MCF 10A (cell line): ENCODE data around the gene CCDC86. TPM values are rescaled to one million over a fixed set of nuclear protein-coding genes. Genes with fewer than 3 reads are reported as not detected.

ENCODE experiments used
- BruUV-seq: library from RNA; stranded (reverse); fragments of 400-500 nt; replicated peaks from 2 replicates; lab custom pipeline; 2021; lab: Mats Ljungman, UMichigan
- CTCF ChIA-PET: fragments of 300-600 bp; sonication (Branson Sonifier 250); formaldehyde crosslinking; extraction: SDS; loops from one replicate; lab custom pipeline; 2021; ENCODE audit warnings: antibody characterized with exemption, inconsistent platforms; lab: Yijun Ruan, JAX
- POLR2A ChIA-PET: fragments of 300-600, 350-650 bp; sonication (Branson Sonifier 250); formaldehyde crosslinking; extraction: SDS; loops from one replicate; lab custom pipeline; 2020; ENCODE audit warnings: antibody characterized with exemption, inconsistent platforms; lab: Yijun Ruan, JAX
- DNase-seq: peaks from one replicate; pipeline ENCODE4 v3.0.0-alpha.2; 2018; ENCODE audit not compliant: unreplicated experiment
- H3K27ac Mint-ChIP-seq: one replicate; pipeline ENCODE4 v1.8.0; 2022; ENCODE audit warnings: mild to moderate bottlenecking, low read depth, mixed read lengths; ENCODE audit not compliant: unreplicated experiment
- H3K27me3 Mint-ChIP-seq: one replicate; pipeline ENCODE4 v1.8.0; 2022; ENCODE audit warnings: mixed read lengths; ENCODE audit not compliant: insufficient read depth, unreplicated experiment
- H3K36me3 Mint-ChIP-seq: one replicate; pipeline ENCODE4 v1.8.0; 2022; ENCODE audit warnings: mild to moderate bottlenecking, moderate library complexity, mixed read lengths; ENCODE audit not compliant: insufficient read depth, unreplicated experiment
- H3K4me1 Mint-ChIP-seq: one replicate; pipeline ENCODE4 v1.8.0; 2022; ENCODE audit warnings: mixed read lengths; ENCODE audit not compliant: insufficient read depth, unreplicated experiment
- H3K4me3 Mint-ChIP-seq: one replicate; pipeline ENCODE4 v1.8.0; 2022; ENCODE audit warnings: mild to moderate bottlenecking, moderate library complexity, mixed read lengths; ENCODE audit not compliant: unreplicated experiment
- H3K9me3 Mint-ChIP-seq: one replicate; pipeline ENCODE4 v1.8.0; 2022; ENCODE audit warnings: mixed read lengths; ENCODE audit not compliant: unreplicated experiment
- intact Hi-C: fragments of 100-400 bp; cut with micrococcal nuclease; formaldehyde crosslinking; loops from 2 replicates; pipeline ENCODE4 v1.14.1; 2022
- total RNA-seq: library from RNA; stranded (reverse); gene quantifications from 2 replicates; pipeline ENCODE4 v1.2.3, GENCODE V29; 2022
- TF ChIP-seq, protein P1 (sequence below): fragments of 200-600 bp; IDR thresholded peaks from one replicate; pipeline ENCODE4 v1.8.0; 2022; ENCODE audit warnings: antibody characterized with exemption, mild to moderate bottlenecking; ENCODE audit not compliant: unreplicated experiment

CCDC86 gene
- total RNA-seq, 1 experiment from 2014 or later: 57.8 TPM

DNA sequence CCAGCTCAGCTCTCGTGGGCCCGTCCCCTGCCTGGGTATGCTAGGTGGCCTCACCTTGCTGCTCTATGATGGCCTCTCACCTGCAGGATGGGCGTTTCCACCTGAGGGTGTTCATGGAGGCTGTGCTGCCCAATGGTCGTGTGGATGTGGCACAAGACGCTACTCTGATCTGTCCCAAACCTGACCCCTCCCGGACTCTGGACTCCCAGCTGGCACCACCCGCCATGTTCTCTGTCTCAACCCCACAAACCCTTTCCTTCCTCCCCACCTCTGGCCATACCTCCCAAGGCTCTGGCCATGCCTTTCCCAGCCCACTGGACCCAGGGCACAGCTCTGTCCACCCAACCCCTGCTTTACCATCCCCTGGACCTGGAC is 27.5 kb downstream of the CCDC86 start:
- ChIA-PET POLR2A (no interaction called here), CTCF (interaction anchor here (1.1 to 2.8 kb wide), 4 partner anchors 13 to 38 kb away, joined by 3 to 16 read pairs (median 6); partner anchors contain the start of gene PTGDR2)
- TF ChIP-seq, protein P1, sequence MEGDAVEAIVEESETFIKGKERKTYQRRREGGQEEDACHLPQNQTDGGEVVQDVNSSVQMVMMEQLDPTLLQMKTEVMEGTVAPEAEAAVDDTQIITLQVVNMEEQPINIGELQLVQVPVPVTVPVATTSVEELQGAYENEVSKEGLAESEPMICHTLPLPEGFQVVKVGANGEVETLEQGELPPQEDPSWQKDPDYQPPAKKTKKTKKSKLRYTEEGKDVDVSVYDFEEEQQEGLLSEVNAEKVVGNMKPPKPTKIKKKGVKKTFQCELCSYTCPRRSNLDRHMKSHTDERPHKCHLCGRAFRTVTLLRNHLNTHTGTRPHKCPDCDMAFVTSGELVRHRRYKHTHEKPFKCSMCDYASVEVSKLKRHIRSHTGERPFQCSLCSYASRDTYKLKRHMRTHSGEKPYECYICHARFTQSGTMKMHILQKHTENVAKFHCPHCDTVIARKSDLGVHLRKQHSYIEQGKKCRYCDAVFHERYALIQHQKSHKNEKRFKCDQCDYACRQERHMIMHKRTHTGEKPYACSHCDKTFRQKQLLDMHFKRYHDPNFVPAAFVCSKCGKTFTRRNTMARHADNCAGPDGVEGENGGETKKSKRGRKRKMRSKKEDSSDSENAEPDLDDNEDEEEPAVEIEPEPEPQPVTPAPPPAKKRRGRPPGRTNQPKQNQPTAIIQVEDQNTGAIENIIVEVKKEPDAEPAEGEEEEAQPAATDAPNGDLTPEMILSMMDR: no peak
- no TSS peak for BruUV-seq
- H3K4me1 Mint-ChIP-seq: no peaks in the 10 kb centered on the region
- no peak overlapping the region for H3K27ac Mint-ChIP-seq
- no peaks in the 10 kb centered on the region for H3K9me3 Mint-ChIP-seq
- no peak overlapping the region for H3K4me3 Mint-ChIP-seq
- intact Hi-C loops: no loop called here
- no peaks in the 10 kb centered on the region for H3K36me3 Mint-ChIP-seq
- no peak for DNase-seq
- H3K27me3 Mint-ChIP-seq: peaks cover 7% of the 10 kb centered on the region

DNA sequence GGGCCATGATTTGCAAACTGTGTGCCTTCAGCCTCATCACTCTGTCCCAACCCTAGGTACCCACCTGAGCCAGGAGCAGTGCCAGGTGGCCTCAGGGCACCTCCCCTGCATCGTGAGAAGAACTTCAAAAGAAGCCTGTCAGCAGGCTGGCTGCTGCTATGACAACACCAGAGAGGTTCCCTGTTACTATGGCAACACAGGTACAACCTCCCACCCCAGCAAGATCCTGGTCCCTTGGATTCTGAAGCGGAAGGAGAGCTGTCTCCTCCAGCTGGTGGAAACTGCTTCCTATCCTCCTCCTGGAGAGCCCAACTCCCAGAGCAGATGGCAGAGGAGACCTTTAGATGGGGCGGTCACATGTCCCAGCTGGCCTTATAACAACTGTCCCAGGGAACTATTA is 28.4 kb downstream of the CCDC86 start:
- no peak overlapping the region for H3K27ac Mint-ChIP-seq
- ChIA-PET POLR2A (interaction anchor here (1.1 kb wide), 1 partner anchor 26 kb away, joined by 4 read pairs; no protein-coding TSS in a partner anchor), CTCF (interaction anchor here (2.2 to 2.8 kb wide), 2 partner anchors 18 to 39 kb away, joined by 7 to 16 read pairs; no protein-coding TSS in a partner anchor)
- H3K9me3 Mint-ChIP-seq: no peaks in the 10 kb centered on the region
- DNase-seq: no peak
- H3K4me1 Mint-ChIP-seq: no peaks in the 10 kb centered on the region
- intact Hi-C loops: no loop called here
- TF ChIP-seq, protein P1: no peak
- no TSS peak for BruUV-seq
- no peaks in the 10 kb centered on the region for H3K36me3 Mint-ChIP-seq
- H3K4me3 Mint-ChIP-seq: no peak overlapping the region
- H3K27me3 Mint-ChIP-seq: no peaks in the 10 kb centered on the region

GRCh38 chr11:60870733-60871377 is 28.9 kb downstream of the CCDC86 start:
- Mint-ChIP-seq H3K36me3 (no peaks in the 10 kb centered on the region), H3K9me3 (no peaks in the 10 kb centered on the region), H3K4me1 (no peaks in the 10 kb centered on the region), H3K4me3 (no peak overlapping the region), H3K27me3 (no peaks in the 10 kb centered on the region), H3K27ac (no peak overlapping the region)
- CTCF ChIA-PET: interaction anchor here (1.5 to 2.8 kb wide), 3 partner anchors 10 to 40 kb away, joined by 4 to 16 read pairs (median 7); no protein-coding TSS in a partner anchor
- POLR2A ChIA-PET: interaction anchor here (1.1 kb wide), 1 partner anchor 27 kb away, joined by 4 read pairs; no protein-coding TSS in a partner anchor
- BruUV-seq: no TSS peak
- DNase-seq: no peak
- intact Hi-C loops: no loop called here
- TF ChIP-seq, protein P1: no peak

DNA sequence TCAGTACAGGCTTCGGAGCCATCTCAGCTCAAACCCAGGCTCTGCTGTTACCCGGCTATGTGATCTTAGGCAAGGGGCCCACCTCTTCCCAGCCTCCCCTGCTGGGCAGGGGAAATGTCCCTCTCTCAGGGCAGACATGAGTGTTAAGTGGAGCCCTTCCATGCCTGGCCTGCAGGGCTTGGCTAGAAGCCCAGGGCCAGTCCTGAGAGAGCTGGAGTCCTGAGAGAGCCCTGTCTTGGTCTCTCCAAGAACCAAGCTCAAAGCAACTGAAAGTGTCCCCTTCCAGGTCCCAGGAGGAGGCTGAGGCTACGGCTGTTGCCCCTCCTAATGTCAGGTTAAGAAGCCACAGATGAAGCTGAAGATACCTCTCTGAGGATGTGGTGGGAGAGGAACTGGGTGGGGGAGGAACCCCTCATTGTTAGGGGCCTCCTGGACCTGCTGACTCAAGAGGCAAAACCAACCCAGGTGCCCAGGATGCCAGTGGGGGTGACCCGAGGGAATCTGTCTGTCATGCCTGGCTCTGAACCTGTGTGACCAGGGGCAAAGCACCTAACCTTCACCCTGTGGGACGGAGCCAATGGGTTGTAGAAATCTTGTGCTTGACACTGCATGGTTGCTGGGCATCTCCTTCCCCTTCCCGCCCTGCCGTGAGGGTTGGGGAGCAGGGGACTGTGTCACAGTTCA is 29.6 kb downstream of the CCDC86 start:
- no TSS peak for BruUV-seq
- TF ChIP-seq, protein P1: no peak
- H3K27me3 Mint-ChIP-seq: no peaks in the 10 kb centered on the region
- POLR2A ChIA-PET: interaction anchor here (1.1 to 1.2 kb wide), 2 partner anchors 27 to 41 kb away, joined by 3 to 4 read pairs; no protein-coding TSS in a partner anchor
- no peaks in the 10 kb centered on the region for H3K36me3 Mint-ChIP-seq
- DNase-seq: peak; percentile 44
- H3K9me3 Mint-ChIP-seq: no peaks in the 10 kb centered on the region
- intact Hi-C loops: no loop called here
- H3K4me3 Mint-ChIP-seq: no peak overlapping the region
- H3K4me1 Mint-ChIP-seq: no peaks in the 10 kb centered on the region
- H3K27ac Mint-ChIP-seq: no peak overlapping the region
- CTCF ChIA-PET: interaction anchor here (0.8 to 2.8 kb wide), 5 partner anchors 10 to 40 kb away, joined by 3 to 16 read pairs (median 4); no protein-coding TSS in a partner anchor
